Measurements from ENCODE around the gene LMCD1.

Gene LMCD1

GRCh38 chr3:8505621-8506020 lies 4.0 kb downstream of the LMCD1 start:
- DNase-seq (ENCODE audit: low read depth in 2 of 2): no peak

- DNase-seq (ENCODE audit: low read depth in 2 of 2): no peak
Observed at GRCh38 chr3:8506571-8507061, 5.0 kb downstream of the LMCD1 start.

GRCh38 chr3:8507496-8507895 lies 5.9 kb downstream of the LMCD1 start:
- no peak for DNase-seq (ENCODE audit: low read depth in 2 of 2)

DNA sequence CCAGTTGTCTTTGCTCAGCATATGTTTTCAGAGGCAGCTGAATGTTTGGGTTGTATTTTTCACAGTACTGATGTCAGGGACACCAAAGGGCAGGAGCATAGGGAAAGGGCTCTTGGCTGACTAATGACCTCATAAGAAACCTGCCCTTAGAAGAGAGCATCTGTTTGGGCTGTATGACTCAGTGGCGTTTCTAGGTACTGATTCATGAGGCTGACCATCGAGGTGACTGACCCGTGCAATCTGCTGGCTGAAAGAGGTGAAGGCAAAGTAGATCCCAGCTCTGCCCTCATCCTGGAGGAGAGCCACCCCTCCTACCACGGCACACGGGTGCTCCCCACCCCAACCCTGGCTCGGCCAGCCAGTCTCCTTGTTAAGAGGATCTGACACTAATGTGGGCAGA lies 8.3 kb downstream of the LMCD1 start:
- DNase-seq (ENCODE audit: low read depth in 2 of 2): no peak

GRCh38 chr3:8512234-8512633 lies 10.6 kb downstream of the LMCD1 start:
- no peak for DNase-seq (ENCODE audit: low read depth in 2 of 2)

DNA sequence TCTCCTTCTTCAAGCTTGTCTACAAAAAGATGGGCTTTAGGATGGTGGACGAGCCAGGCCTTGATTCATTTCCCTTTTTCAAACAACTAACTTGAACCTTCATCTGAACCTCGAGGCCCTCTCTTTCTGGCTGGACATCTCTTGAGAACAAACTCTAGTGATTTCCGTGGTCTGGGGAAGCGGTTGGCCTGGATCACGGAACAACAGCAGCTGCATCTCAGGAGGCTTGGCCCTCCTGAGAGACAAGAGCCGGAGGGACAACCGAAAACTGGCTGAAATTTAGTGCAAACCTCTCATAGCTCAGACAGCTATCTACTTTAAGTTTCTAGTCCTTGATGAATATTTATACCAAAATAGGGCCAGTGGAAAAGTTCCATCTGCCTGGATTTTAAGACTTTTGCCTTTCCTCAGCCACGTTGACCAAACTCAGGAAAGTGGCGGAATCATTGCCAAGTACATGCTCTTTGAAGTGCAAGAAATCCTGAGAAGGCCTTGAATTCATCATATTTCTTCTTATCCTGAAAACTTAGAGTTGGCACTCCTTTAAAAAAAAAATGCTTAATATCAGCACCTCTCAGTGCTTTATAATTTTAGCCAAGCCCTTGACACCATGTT lies 14.5 kb downstream of the LMCD1 start:
- no peak for DNase-seq (ENCODE audit: low read depth in 2 of 2)

DNA sequence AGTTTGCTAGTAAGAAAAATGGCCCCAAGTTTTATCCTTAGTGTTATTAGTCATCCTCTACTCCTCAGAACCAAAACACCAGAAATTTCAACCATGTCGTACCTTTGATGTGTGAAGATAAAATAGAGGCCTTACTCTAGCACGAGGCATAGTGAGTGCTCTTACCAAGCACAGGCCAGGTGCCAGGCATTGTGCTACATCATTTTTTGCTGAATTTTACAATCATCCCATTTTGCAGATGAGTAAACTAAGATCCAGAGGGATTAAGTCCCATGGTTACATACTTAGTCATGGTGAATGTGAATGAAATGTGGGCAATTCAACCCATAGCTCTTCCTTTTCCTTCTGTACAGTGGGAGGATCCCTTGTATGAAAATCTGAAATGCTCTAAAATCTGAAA lies 15.2 kb downstream of the LMCD1 start:
- DNase-seq (ENCODE audit: low read depth in 2 of 2): no peak

DNA sequence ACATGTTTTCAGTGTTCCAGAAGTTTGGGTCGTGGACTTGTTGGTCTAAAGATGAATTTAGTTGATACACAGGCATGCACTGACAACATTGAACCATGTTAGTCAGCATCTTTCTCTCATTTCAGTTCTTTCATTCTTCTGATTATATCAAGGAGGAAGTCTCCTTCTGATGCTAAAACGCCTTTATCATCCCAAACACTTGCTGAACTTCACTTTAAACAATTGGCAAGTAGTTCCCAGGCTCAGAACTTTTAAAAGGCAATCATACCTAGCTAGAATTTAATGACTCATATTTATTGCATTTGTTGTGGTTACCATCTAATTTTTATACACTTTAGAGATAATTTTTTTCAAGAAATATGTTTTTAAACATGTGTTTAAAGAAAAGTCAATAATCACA lies 15.9 kb downstream of the LMCD1 start:
- DNase-seq (ENCODE audit: low read depth in 2 of 2): no peak

- no peak for DNase-seq (ENCODE audit: low read depth in 2 of 2)
Observed at GRCh38 chr3:8518138-8518537, 16.5 kb downstream of the LMCD1 start.

- DNase-seq (ENCODE audit: low read depth in 2 of 2): no peak
Observed at GRCh38 chr3:8519156-8519555, 17.5 kb downstream of the LMCD1 start.

DNA sequence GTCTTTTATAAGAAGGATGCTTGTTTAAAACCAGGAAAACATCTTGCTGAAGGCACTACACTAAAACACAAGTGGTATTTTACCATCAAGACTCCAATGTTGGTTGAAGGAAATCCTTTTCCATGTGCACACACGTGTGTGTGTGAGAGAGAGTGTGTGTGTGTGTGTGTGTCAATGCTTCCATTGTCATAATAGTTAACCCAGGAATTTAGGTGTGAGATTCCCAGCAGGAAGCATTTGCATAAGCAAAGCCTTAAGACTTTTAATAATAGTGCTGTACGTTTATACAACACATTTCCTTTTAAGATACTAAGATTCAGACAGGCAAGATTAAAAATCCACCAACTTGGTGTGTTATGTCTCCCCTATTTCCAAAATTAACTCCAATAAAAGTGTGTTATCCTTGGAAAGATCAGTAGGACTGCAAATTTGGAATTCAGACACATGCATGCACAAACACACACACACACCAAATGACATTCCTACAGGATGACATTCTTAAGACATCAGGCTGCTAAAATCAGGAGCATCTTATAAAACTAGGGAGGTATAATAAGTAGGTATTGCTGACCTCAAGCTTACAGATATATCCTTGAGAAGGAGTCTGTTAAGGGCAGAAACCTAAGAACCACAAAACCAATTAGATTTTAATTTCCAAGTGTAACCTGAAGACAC lies 18.3 kb downstream of the LMCD1 start:
- DNase-seq (ENCODE audit: low read depth in 2 of 2): no peak

DNA sequence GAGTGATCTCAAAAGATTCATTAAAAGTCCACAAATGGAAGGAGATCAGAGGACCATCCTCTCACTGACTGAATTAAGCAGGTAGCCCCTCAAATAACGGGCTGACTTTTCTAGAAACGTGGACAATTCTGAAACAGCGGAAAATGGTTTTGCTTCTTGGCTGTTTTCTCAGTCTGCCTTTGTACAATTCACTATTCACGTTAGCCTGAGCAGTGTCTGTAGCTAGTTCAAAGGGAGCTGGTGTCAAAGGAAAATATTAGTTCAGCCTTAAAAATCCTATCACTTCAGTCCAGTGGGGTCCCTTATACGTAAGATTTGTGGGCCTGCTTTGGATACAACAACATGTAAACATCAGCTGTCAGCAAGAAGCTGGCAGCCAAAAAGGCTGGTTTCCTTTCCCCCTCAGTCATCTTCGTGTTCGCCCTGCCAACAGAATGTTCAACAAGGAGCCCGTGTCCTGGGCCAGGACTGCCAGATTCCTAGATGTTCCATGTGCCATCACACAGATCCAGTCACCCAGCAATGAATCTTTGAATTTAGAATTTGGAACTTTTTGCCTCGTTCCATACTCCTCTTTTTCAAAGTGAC lies 19.3 kb downstream of the LMCD1 start:
- DNase-seq (ENCODE audit: low read depth in 2 of 2): no peak

DNA sequence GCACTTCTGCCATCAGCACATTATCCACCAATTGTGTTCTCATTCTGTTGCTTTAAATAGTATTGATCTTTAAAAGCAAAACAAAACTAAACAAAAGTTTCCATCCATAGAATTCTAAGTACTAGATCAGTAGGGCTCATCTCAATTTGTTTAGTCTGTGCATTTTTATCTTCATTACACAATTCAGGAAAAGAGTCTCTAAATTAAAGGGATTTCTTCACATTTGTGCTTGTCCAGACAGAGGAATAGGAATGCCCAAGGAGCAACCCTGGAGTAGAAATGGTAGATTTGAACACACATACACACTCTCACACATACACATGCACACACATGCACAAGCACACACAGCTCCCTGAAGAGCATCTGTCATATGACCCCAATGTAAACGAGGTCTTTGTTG lies 21.4 kb downstream of the LMCD1 start:
- no peak for DNase-seq (ENCODE audit: low read depth in 2 of 2)

GRCh38 chr3:8524249-8524648 lies 22.6 kb downstream of the LMCD1 start:
- no peak for DNase-seq (ENCODE audit: low read depth in 2 of 2)

DNA sequence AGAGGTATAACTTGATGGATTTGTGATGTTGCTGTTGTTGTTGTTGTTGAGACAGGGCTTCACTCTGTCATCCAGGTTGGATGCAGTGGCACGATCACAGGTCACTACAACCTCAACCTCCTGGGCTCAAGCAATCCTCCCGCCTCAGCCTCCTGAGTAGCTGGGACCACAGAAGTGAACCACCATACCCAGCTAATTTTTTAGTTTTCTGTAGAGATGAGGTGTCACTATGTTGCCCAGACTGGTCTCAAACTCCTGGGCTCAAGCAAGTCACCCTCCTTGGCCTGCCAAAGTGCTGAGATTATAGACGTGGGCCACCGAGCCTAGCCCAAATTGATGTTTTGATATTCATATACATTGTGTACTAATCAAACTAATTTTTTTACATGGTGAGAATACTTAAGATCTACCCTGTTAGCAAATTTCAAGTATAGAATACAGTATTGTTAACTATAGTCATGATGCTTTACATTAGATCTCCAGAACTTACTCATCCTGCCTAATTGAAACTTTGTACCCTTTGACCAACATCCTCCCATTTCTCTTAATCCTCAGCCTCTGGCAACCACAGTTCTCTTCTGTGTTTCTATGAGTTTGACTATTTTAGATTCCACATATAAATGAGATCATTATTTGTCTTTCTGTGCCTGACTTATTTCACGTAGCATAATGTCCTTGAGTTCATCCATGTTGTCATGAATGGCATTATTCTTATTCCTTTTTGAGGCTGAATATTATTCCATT lies 23.2 kb downstream of the LMCD1 start:
- no peak for DNase-seq (ENCODE audit: low read depth in 2 of 2)

DNA sequence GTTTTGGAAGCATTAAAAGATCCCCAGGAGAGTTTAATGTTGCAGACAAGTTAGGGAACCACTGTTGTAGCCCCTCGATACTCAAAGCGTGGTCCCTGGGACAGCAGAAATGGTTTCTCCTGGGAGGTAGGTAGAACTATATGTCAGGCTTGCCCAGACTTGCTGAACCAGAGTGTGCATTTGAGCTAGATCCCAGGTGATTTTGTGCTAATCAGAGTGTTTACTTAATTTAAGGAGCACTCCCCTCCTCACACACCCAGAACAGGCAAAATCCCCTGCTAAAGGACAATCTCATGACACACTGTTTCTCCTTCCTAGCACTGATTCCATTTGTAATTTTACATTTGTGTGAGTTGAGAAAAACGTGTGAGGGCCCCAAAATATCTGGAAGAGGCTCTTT lies 24.3 kb downstream of the LMCD1 start:
- no peak for DNase-seq (ENCODE audit: low read depth in 2 of 2)

DNA sequence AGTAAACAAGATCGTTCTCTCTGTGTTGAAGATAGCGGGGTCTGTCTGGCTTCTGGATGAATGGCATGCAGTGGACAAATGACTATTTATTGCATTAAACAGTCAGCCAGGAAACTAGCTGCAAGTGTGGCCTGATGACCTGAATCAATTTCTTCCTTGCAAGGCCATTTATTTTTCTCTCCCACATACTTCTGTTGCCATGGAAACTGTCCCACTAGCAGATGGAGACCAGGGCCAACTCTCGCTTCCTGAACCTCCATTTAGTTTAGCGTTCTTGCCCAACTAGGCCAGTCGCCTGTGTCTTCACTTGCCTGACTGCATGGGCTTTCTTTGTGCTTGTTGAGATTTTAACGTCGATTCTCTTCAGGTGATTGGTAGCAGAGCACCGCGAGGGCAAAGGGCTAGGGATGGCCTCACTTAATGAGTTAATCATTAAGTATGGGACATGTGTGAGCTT lies 27.6 kb downstream of the LMCD1 start:
- DNase-seq (ENCODE audit: low read depth in 2 of 2): no peak

GRCh38 chr3:8529738-8530525 lies 28.3 kb downstream of the LMCD1 start:
- DNase-seq (ENCODE audit: low read depth in 2 of 2): no peak

DNA sequence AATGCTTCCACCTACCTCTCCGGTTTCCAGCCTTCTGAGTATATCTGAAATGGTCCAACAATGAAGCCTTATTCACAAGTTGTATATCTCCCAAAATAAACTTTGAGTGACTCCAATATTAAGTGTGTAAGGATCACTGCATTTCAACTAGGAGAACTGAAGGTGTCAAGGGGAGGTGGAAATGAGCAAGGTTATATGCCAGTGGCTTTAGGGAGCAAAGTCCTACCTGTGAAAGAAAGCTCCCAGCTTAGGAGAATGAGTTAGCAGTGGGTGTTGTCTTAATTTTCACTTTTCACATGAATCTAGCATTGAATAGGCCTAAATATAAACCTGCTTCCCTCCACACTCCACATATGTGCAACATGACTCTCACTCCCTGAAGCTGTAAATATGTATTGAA lies 29.0 kb downstream of the LMCD1 start:
- no peak for DNase-seq (ENCODE audit: low read depth in 2 of 2)

DNA sequence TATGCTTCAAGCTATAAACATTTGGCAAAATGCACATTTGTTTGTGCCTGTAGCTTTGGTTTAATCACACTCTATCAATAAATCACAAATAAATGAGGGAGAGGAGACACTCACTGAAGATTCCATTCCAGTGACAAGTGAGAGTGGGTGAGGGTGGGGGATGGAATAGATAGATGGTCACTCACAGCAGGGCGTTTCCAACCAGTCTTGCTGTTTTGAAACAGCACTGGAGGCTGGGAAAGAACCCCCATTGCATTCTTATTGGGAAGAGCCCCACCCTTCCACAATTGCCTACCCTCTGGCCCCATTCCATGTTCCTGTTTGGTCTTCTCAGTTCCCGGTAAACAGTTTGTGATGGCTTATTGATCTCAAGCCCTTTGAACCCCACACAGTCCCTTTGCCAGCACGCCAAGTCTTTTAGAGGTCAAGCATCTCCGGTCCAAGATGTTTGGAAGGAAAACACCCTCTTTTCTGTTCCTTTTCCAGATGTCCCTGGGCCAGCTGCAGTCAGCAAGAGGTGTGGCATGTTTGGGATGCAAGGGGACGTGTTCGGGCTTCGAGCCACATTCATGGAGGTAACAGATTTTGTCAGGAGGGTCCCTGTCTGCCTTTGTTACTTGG lies 30.7 kb downstream of the LMCD1 start:
- no peak for DNase-seq (ENCODE audit: low read depth in 2 of 2)
